ENCODE measurements around the gene OMP. TPM values are rescaled to one million over a fixed set of nuclear protein-coding genes. Genes with fewer than 3 reads are reported as not detected.

Gene OMP
- total and polyA plus RNA-seq, 2 experiments from 2014 or later = not detected

DNA sequence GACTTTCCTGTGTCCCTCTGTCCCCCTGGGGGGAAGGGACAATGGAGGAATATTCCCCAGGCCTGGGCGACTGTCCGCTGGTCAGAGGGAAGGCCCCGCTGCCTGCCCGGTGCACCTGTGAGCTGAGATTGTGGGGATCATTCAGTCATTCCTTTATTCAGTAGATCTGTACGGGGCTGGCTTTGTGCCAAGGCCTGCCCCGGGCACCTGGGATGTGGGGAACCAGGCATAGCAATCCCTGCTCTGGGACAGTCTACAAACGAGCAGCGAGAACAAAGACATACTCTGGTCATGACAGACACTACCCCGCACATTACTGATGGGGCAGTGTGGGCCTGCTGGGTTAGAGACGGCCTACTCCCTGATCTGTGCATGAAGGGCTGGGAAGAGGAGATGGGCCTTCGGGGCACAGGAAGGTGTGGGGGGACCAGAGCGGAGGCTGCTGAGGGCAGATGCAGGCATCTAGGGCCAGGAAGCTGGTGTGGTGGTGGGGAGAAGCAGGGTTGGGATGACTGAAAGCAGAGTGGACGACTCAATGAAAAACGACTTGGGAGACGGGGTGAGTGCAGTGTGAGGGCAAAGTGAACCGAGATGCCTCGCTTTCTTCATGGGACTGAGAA lies 23.6 kb downstream of the OMP start:
- 87% methylated on average over 17 of the region's 17 CpGs for WGBS (ENCODE audit: low lambda C conversion rate, missing lambda C conversion rate)
- H2AFZ ChIP-seq = no peak overlapping the region
- DNase-seq (ENCODE audit: low spot score) = no peak
- no peaks in the 10 kb centered on the region for H3K36me3 ChIP-seq (replicated peaks; ENCODE audit: insufficient read depth, low read depth)
- no peak overlapping the region for H3K27ac ChIP-seq
- no peaks in the 10 kb centered on the region for H3K27me3 ChIP-seq
- H3K4me3 ChIP-seq = no peak overlapping the region
- no peak overlapping the region for H3K4me2 ChIP-seq
- TF ChIP-seq, protein P1, sequence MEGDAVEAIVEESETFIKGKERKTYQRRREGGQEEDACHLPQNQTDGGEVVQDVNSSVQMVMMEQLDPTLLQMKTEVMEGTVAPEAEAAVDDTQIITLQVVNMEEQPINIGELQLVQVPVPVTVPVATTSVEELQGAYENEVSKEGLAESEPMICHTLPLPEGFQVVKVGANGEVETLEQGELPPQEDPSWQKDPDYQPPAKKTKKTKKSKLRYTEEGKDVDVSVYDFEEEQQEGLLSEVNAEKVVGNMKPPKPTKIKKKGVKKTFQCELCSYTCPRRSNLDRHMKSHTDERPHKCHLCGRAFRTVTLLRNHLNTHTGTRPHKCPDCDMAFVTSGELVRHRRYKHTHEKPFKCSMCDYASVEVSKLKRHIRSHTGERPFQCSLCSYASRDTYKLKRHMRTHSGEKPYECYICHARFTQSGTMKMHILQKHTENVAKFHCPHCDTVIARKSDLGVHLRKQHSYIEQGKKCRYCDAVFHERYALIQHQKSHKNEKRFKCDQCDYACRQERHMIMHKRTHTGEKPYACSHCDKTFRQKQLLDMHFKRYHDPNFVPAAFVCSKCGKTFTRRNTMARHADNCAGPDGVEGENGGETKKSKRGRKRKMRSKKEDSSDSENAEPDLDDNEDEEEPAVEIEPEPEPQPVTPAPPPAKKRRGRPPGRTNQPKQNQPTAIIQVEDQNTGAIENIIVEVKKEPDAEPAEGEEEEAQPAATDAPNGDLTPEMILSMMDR (IDR thresholded peaks at IDR 0.05; ENCODE audit: poor library complexity) = no peak
- no peak for TF ChIP-seq EZH2 (IDR thresholded peaks at IDR 0.05; ENCODE audit: borderline replicate concordance)
- TF ChIP-seq EZH2phosphoT487 (IDR thresholded peaks at IDR 0.05; ENCODE audit: low read depth, severe bottlenecking, unreplicated experiment) = no peak
- H3K9me2 ChIP-seq (replicated peaks; ENCODE audit: insufficient read depth) = no peaks in the 10 kb centered on the region
- H3K9me3 ChIP-seq (ENCODE audit: low read depth) = no peaks in the 10 kb centered on the region
- H3K79me2 ChIP-seq = no peaks in the 10 kb centered on the region
- peaks cover 13% of the 10 kb centered on the region for H3K4me1 ChIP-seq (ENCODE audit: insufficient read depth)
- no peaks in the 10 kb centered on the region for H4K20me1 ChIP-seq (ENCODE audit: insufficient read depth, poor library complexity, severe bottlenecking)

DNA sequence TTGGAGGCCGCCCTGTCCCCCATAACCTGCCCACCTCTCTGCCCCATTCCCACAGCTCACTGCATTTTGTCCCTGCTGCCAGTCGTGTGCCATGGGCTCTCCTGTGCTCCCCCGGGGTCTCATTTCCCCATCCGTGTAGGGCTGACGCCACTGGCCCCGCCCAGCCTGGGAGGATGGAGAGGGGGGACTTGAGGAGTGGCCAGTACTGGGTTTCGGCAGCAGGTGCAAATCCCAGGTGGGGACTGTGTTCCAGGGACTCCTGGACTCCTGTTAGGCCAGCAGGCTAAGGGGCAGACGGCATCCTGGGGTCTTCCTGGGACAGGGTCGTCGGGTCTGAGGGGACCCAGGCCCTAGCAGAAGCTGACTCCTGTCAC lies 24.2 kb downstream of the OMP start:
- H3K9me2 ChIP-seq (replicated peaks; ENCODE audit: insufficient read depth) = no peaks in the 10 kb centered on the region
- H3K27ac ChIP-seq = no peak overlapping the region
- DNase-seq (ENCODE audit: low spot score) = no peak
- peaks cover 13% of the 10 kb centered on the region for H3K4me1 ChIP-seq (ENCODE audit: insufficient read depth)
- WGBS (ENCODE audit: low lambda C conversion rate, missing lambda C conversion rate) = 18% methylated on average over 10 of the region's 10 CpGs
- H3K4me2 ChIP-seq = peak overlapping the region; percentile 91
- H3K36me3 ChIP-seq (replicated peaks; ENCODE audit: insufficient read depth, low read depth) = no peaks in the 10 kb centered on the region
- H3K9me3 ChIP-seq (ENCODE audit: low read depth) = no peaks in the 10 kb centered on the region
- TF ChIP-seq EZH2 (IDR thresholded peaks at IDR 0.05; ENCODE audit: borderline replicate concordance) (no peak), EZH2phosphoT487 (IDR thresholded peaks at IDR 0.05; ENCODE audit: low read depth, severe bottlenecking, unreplicated experiment) (no peak)
- TF ChIP-seq, protein P1 (IDR thresholded peaks at IDR 0.05; ENCODE audit: poor library complexity) = no peak
- no peaks in the 10 kb centered on the region for H3K79me2 ChIP-seq
- H3K4me3 ChIP-seq = no peak overlapping the region
- no peaks in the 10 kb centered on the region for H4K20me1 ChIP-seq (ENCODE audit: insufficient read depth, poor library complexity, severe bottlenecking)
- H3K27me3 ChIP-seq = no peaks in the 10 kb centered on the region
- H2AFZ ChIP-seq = peak overlapping the region; percentile 86

DNA sequence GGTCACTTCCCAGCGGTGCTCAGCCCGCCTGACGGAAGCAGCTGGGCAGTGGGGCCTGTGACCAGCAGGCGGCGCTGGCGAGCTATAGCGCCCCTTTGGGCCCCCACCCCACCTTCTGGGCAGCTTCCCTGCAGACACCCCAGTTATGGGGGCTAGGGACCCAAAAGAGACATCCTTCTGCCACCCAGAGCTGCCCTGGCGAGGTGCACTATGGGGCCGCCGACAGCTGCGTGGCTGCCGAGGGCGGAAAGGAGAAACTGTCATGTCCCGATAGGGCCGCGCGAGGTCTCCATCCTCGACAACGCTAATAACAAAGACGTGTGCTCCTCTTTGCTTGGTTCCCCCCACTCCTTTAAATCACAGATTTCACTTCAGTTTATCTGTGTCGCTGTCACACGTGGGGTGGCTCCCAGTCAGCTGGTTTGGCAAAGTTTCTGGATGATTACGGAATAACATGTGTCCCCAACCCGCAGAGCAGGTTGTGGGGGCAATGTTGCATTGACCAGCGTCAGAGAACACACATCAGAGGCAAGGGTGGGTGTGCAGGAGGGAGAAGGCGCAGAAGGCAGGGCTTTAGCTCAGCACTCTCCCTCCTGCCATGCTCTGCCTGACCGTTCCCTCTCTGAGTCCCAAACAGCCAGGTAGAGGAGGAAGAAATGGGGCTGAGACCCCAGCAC lies 24.7 kb downstream of the OMP start:
- Histone ChIP-seq H3K79me2 (no peaks in the 10 kb centered on the region), H3K27ac (peak overlapping the region; percentile 73), H3K4me1 (ENCODE audit: insufficient read depth) (peaks cover 13% of the 10 kb centered on the region), H3K4me2 (peak overlapping the region; percentile 91), H3K4me3 (peak overlapping the region; percentile 50), H3K27me3 (no peaks in the 10 kb centered on the region), H2AFZ (peak overlapping the region; percentile 86), H3K36me3 (replicated peaks; ENCODE audit: insufficient read depth, low read depth) (no peaks in the 10 kb centered on the region), H3K9me3 (ENCODE audit: low read depth) (no peaks in the 10 kb centered on the region), H3K9me2 (replicated peaks; ENCODE audit: insufficient read depth) (no peaks in the 10 kb centered on the region), H4K20me1 (ENCODE audit: insufficient read depth, poor library complexity, severe bottlenecking) (no peaks in the 10 kb centered on the region)
- peak; percentile 79 for DNase-seq (ENCODE audit: low spot score)
- WGBS (ENCODE audit: low lambda C conversion rate, missing lambda C conversion rate) = 2% methylated on average over 27 of the region's 27 CpGs
- TF ChIP-seq, protein P1 (IDR thresholded peaks at IDR 0.05; ENCODE audit: poor library complexity) = peak; percentile 100
- no peak for TF ChIP-seq EZH2phosphoT487 (IDR thresholded peaks at IDR 0.05; ENCODE audit: low read depth, severe bottlenecking, unreplicated experiment)
